Muscle of leg (tissue), 11 donors: ENCODE results near the gene WRAP53. TPM values are rescaled to one million over a fixed set of nuclear protein-coding genes. Genes with fewer than 3 reads are reported as not detected.

ENCODE experiments used
- DNase-seq: peaks from one replicate; pipeline ENCODE4 v3.0.0; 2013
- H3K27ac ChIP-seq: one replicate; pipeline ENCODE4 v1.5.1; 2013; ENCODE audit warnings: mild to moderate bottlenecking, low read length, control low read depth
- H3K27me3 ChIP-seq: one replicate; pipeline ENCODE4 v1.6.1; 2013; ENCODE audit warnings: low read length; ENCODE audit not compliant: control insufficient read depth, insufficient read depth
- H3K36me3 ChIP-seq: one replicate; pipeline ENCODE4 v1.6.1; 2013; ENCODE audit warnings: low read length; ENCODE audit not compliant: control insufficient read depth, insufficient read depth
- H3K4me1 ChIP-seq: one replicate; pipeline ENCODE4 v1.6.1; 2013; ENCODE audit warnings: low read length; ENCODE audit not compliant: control insufficient read depth, insufficient read depth
- H3K4me3 ChIP-seq: one replicate; pipeline ENCODE4 v1.5.1; 2013; ENCODE audit warnings: low read length, control low read depth
- H3K9me3 ChIP-seq: replicated peaks from 2 replicates; pipeline ENCODE4 v1.6.1; 2013; ENCODE audit warnings: low read depth, low read length; ENCODE audit not compliant: control insufficient read depth
- WGBS: methylation state at CpG from one replicate; pipeline ENCODE4 v1.1.5; 2013; ENCODE audit warnings: missing lambda C conversion rate; ENCODE audit not compliant: insufficient coverage; 5-methylcytosine and 5-hydroxymethylcytosine counted together
- polyA plus RNA-seq, 8 donors: library from polyadenylated mRNA; unstranded; fragments of 120-200 nt; gene quantifications; one replicate each; pipeline versions ENCODE4 v1.2.1 to v1.2.3, GENCODE V29; 2013; ENCODE audit warnings: inconsistent platforms in 1 of 8, low replicate concordance in 1 of 8; ENCODE audit not compliant: insufficient read length in 8 of 8, insufficient read depth in 1 of 8
- total RNA-seq: library from RNA; stranded (reverse); fragments of 120-200 nt; gene quantifications from one replicate; pipeline ENCODE4 v1.2.4, GENCODE V29; 2013

Gene WRAP53
- total and polyA plus RNA-seq, 9 donors = 5.9 to 10.0 (median 8.2) TPM

GRCh38 chr17:7740481-7741001, 52.3 kb downstream of the WRAP53 start:
- no peak overlapping the region for H3K4me3 ChIP-seq
- H3K36me3 ChIP-seq = no peaks in the 10 kb centered on the region
- H3K27me3 ChIP-seq = peaks cover 14% of the 10 kb centered on the region
- DNase-seq = no peak
- no peak overlapping the region for H3K27ac ChIP-seq
- H3K9me3 ChIP-seq = no peaks in the 10 kb centered on the region
- WGBS = 73% methylated on average over 37 of the region's 42 CpGs
- H3K4me1 ChIP-seq = no peaks in the 10 kb centered on the region

DNA sequence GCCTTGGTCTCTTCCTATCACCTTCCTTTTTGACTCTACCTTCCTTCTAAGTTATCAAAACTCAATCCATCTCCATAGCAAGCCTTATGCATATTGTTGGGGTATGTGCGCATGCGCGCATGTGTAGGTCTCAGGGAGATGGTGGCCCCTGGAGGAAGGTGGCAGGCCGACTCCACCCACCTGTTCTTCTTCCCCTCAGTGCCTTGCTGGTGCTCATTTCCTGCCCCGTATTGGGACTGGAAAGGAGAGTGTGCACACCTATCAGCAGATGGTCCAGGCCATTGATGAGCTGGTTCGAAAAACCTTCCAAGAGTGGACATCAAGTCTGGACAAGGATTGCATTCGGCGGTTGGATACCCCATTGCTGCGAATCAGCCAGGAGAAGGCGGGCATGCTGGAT, 54.5 kb downstream of the WRAP53 start:
- peaks cover 9% of the 10 kb centered on the region for H3K27me3 ChIP-seq
- H3K27ac ChIP-seq = no peak overlapping the region
- no peak for DNase-seq
- H3K4me1 ChIP-seq = no peaks in the 10 kb centered on the region
- 72% methylated on average over 6 of the region's 10 CpGs for WGBS
- no peak overlapping the region for H3K4me3 ChIP-seq
- no peaks in the 10 kb centered on the region for H3K9me3 ChIP-seq
- no peaks in the 10 kb centered on the region for H3K36me3 ChIP-seq

- H3K4me1 ChIP-seq = no peaks in the 10 kb centered on the region
- H3K9me3 ChIP-seq = no peaks in the 10 kb centered on the region
- H3K4me3 ChIP-seq = no peak overlapping the region
- no peaks in the 10 kb centered on the region for H3K36me3 ChIP-seq
- 57% methylated on average over 6 of the region's 8 CpGs for WGBS
- no peak for DNase-seq
- H3K27ac ChIP-seq = no peak overlapping the region
- peaks cover 11% of the 10 kb centered on the region for H3K27me3 ChIP-seq
These were observed 56.1 kb downstream of the WRAP53 start for GRCh38 chr17:7744416-7744815.

DNA sequence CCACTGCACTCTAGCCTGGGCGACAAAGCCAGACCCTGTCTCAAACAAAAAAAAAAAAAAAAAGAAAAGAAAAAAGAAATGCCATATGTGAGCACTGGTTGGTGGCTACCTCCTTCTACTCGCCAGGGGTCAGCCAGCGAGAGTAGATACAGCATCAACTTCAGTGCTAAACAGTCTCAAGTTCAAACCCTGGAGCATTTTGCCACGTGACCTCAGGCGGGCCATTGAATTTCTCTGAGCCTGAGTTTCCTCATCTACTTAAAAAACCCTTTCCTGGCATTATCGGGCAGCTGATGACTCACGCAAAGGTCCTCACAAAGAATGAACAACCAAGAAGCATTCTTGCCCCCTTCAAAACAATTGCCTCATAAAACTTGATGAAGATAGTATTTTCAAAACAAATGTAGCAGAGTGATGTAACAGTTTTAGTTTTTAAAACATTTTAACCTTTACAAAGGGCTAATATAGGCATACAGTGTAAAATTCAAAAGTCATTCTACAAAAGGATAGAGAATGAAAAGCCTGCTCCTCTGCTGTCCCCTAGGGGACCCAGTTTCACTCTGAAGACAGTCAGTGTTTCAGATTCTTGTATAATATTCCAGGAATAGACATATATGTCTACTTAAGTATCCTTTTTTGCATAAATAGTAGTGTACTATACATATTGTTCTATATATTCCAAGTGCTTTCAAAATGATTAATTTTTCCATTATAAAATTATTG, 57.6 kb downstream of the WRAP53 start:
- H3K9me3 ChIP-seq = no peaks in the 10 kb centered on the region
- H3K4me1 ChIP-seq = no peaks in the 10 kb centered on the region
- WGBS = 86% methylated on average over 4 of the region's 7 CpGs
- no peaks in the 10 kb centered on the region for H3K36me3 ChIP-seq
- peaks cover 2% of the 10 kb centered on the region for H3K27me3 ChIP-seq
- peak; percentile 26 for DNase-seq
- H3K4me3 ChIP-seq = no peak overlapping the region
- H3K27ac ChIP-seq = peak overlapping the region; percentile 32

DNA sequence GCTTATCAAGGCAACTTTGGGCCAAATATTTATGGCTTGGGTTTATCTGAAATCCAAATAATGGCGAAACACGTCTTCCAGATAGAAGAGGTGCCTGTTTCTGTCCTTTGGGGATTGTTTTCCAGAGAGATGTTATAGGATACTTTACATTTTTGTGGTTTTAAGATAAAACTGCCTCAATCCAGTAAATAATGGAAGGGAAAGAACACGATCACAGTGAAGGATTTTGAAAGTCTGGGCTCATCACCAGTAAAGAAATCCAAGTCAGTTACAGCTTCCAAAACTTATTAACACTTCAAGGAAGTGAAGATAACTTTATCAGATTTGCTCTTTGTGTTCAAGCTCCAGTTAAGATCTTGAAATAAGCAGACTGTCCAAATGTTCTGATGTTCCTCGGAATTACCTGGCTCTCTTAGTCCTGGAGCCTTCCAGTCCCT, 59.4 kb downstream of the WRAP53 start:
- H3K27ac ChIP-seq = no peak overlapping the region
- no peak overlapping the region for H3K4me3 ChIP-seq
- DNase-seq = peak; percentile 49
- WGBS = 50% methylated on average over 1 of the region's 4 CpGs
- no peaks in the 10 kb centered on the region for H3K4me1 ChIP-seq
- no peaks in the 10 kb centered on the region for H3K36me3 ChIP-seq
- no peaks in the 10 kb centered on the region for H3K9me3 ChIP-seq
- peaks cover 2% of the 10 kb centered on the region for H3K27me3 ChIP-seq

GRCh38 chr17:7748076-7748775, 59.9 kb downstream of the WRAP53 start:
- peak; percentile 46 for DNase-seq
- H3K27me3 ChIP-seq = peaks cover 2% of the 10 kb centered on the region
- 44% methylated on average over 2 of the region's 10 CpGs for WGBS
- H3K9me3 ChIP-seq = no peaks in the 10 kb centered on the region
- H3K36me3 ChIP-seq = no peaks in the 10 kb centered on the region
- H3K4me3 ChIP-seq = no peak overlapping the region
- H3K27ac ChIP-seq = no peak overlapping the region
- H3K4me1 ChIP-seq = no peaks in the 10 kb centered on the region

- Histone ChIP-seq H3K9me3 (no peaks in the 10 kb centered on the region), H3K36me3 (no peaks in the 10 kb centered on the region), H3K4me1 (peaks cover 3% of the 10 kb centered on the region), H3K4me3 (no peak overlapping the region), H3K27me3 (peaks cover 2% of the 10 kb centered on the region), H3K27ac (no peak overlapping the region)
- WGBS = no CpG with 5 or more reads among the region's 4 CpGs
- DNase-seq = no peak
These were observed 62.1 kb downstream of the WRAP53 start for GRCh38 chr17:7750321-7750821.

Other genes with a start within 250 kb of the WRAP53 start
- 1.6 TPM for gene FGF11, start 249.0 kb upstream of the WRAP53 start, total RNA-seq
- gene FGF11, start 249.0 kb upstream of the WRAP53 start, polyA plus RNA-seq = 1 to 10 TPM; 1.0 to 4.8 (median 2.1) TPM
- gene CHRNB1, start 243.4 kb upstream of the WRAP53 start, total RNA-seq = 52.8 TPM
- gene CHRNB1, start 243.4 kb upstream of the WRAP53 start, polyA plus RNA-seq = 10 to 100 TPM; 58.0 to 80.8 (median 70.9) TPM
- gene ZBTB4, start 208.8 kb upstream of the WRAP53 start, total RNA-seq = 14.1 TPM
- 10 to 100 TPM; 20.1 to 31.6 (median 24.5) TPM for gene ZBTB4, start 208.8 kb upstream of the WRAP53 start, polyA plus RNA-seq
- not detected for gene SLC35G6, start 207.0 kb upstream of the WRAP53 start, total RNA-seq
- gene SLC35G6, start 207.0 kb upstream of the WRAP53 start, polyA plus RNA-seq = under 1 TPM in 6 of 8 donors, not detected in 2; 0.09 to 0.27 (median 0.18) TPM
- 30.9 TPM for gene POLR2A, start 204.1 kb upstream of the WRAP53 start, total RNA-seq
- 10 to 100 TPM; 42.0 to 81.0 (median 60.8) TPM for gene POLR2A, start 204.1 kb upstream of the WRAP53 start, polyA plus RNA-seq
- 13.2 TPM for gene TNFSF12, start 139.4 kb upstream of the WRAP53 start, total RNA-seq
- gene TNFSF12, start 139.4 kb upstream of the WRAP53 start, polyA plus RNA-seq = 10 to 100 TPM; 22.2 to 35.9 (median 28.2) TPM
- gene TNFSF13, start 129.7 kb upstream of the WRAP53 start, total RNA-seq = 2.2 TPM
- 1 to 10 TPM; 3.5 to 5.9 (median 4.3) TPM for gene TNFSF13, start 129.7 kb upstream of the WRAP53 start, polyA plus RNA-seq
- gene SENP3, start 126.6 kb upstream of the WRAP53 start, total RNA-seq = 34.5 TPM
- 10 to 100 TPM; 33.8 to 43.6 (median 41.7) TPM for gene SENP3, start 126.6 kb upstream of the WRAP53 start, polyA plus RNA-seq
- gene CD68, start 108.8 kb upstream of the WRAP53 start, total RNA-seq = 15.7 TPM
- 10 to 100 TPM; 20.2 to 56.6 (median 38.8) TPM for gene CD68, start 108.8 kb upstream of the WRAP53 start, polyA plus RNA-seq
- 34.4 TPM for gene MPDU1, start 104.6 kb upstream of the WRAP53 start, total RNA-seq
- 10 to 100 TPM; 43.2 to 63.6 (median 50.2) TPM for gene MPDU1, start 104.6 kb upstream of the WRAP53 start, polyA plus RNA-seq
- gene SOX15, start 98.4 kb upstream of the WRAP53 start, total RNA-seq = 1.4 TPM
- gene SOX15, start 98.4 kb upstream of the WRAP53 start, polyA plus RNA-seq = 1 to 10 TPM; 1.6 to 4.1 (median 2.0) TPM
- 35.1 TPM for gene FXR2, start 73.6 kb upstream of the WRAP53 start, total RNA-seq
- gene FXR2, start 73.6 kb upstream of the WRAP53 start, polyA plus RNA-seq = 10 to 100 TPM; 31.4 to 37.2 (median 34.9) TPM
- 72.1 TPM for gene SAT2, start 60.7 kb upstream of the WRAP53 start, total RNA-seq
- 10 to 100 TPM; 61.5 to 82.1 (median 69.9) TPM for gene SAT2, start 60.7 kb upstream of the WRAP53 start, polyA plus RNA-seq
- gene SHBG, start 58.3 kb upstream of the WRAP53 start, total RNA-seq = 0.58 TPM
- 1 to 10 TPM in 5 of 8 donors, under 1 TPM in 3; 0.63 to 1.5 (median 1.1) TPM for gene SHBG, start 58.3 kb upstream of the WRAP53 start, polyA plus RNA-seq
- 2.7 TPM for gene ATP1B2, start 37.6 kb upstream of the WRAP53 start, total RNA-seq
- gene ATP1B2, start 37.6 kb upstream of the WRAP53 start, polyA plus RNA-seq = 10 to 100 TPM; 12.4 to 27.3 (median 23.4) TPM
- gene TP53, start 987 bp upstream of the WRAP53 start, total RNA-seq = 17.9 TPM
- 10 to 100 TPM; 33.8 to 51.8 (median 40.9) TPM for gene TP53, start 987 bp upstream of the WRAP53 start, polyA plus RNA-seq
- gene EFNB3, start 16.7 kb downstream of the WRAP53 start, total RNA-seq = 3.6 TPM
- gene EFNB3, start 16.7 kb downstream of the WRAP53 start, polyA plus RNA-seq = 10 to 100 TPM in 1 of 8 donors, 1 to 10 TPM in 7; 4.0 to 11.6 (median 7.0) TPM
- 4.6 TPM for gene DNAH2, start 29.3 kb downstream of the WRAP53 start, total RNA-seq
- 10 to 100 TPM in 2 of 8 donors, 1 to 10 TPM in 6; 3.9 to 18.3 (median 6.2) TPM for gene DNAH2, start 29.3 kb downstream of the WRAP53 start, polyA plus RNA-seq
- 5.4 TPM for gene KDM6B, start 145.7 kb downstream of the WRAP53 start, total RNA-seq
- 10 to 100 TPM; 10.9 to 20.1 (median 15.9) TPM for gene KDM6B, start 145.7 kb downstream of the WRAP53 start, polyA plus RNA-seq
- 18.4 TPM for gene TMEM88, start 166.6 kb downstream of the WRAP53 start, total RNA-seq
- gene TMEM88, start 166.6 kb downstream of the WRAP53 start, polyA plus RNA-seq = 10 to 100 TPM; 22.4 to 30.3 (median 27.9) TPM
- gene NAA38, start 169.1 kb downstream of the WRAP53 start, total RNA-seq = 97.7 TPM
- 10 to 100 TPM; 44.6 to 65.7 (median 54.2) TPM for gene NAA38, start 169.1 kb downstream of the WRAP53 start, polyA plus RNA-seq
- 5.9 TPM for gene CYB5D1, start 169.5 kb downstream of the WRAP53 start, total RNA-seq
- 1 to 10 TPM; 6.5 to 9.3 (median 7.4) TPM for gene CYB5D1, start 169.5 kb downstream of the WRAP53 start, polyA plus RNA-seq
- 47.6 TPM for gene CHD3, start 200.3 kb downstream of the WRAP53 start, total RNA-seq
- gene CHD3, start 200.3 kb downstream of the WRAP53 start, polyA plus RNA-seq = 100 to 1,000 TPM in 1 of 8 donors, 10 to 100 TPM in 7; 54.6 to 124 (median 78.2) TPM
- 3.0 TPM for gene RNF227, start 227.8 kb downstream of the WRAP53 start, total RNA-seq
- gene RNF227, start 227.8 kb downstream of the WRAP53 start, polyA plus RNA-seq = 1 to 10 TPM; 2.5 to 4.1 (median 3.0) TPM
- gene KCNAB3, start 241.4 kb downstream of the WRAP53 start, total RNA-seq = 2.4 TPM
- gene KCNAB3, start 241.4 kb downstream of the WRAP53 start, polyA plus RNA-seq = 1 to 10 TPM; 3.5 to 9.5 (median 5.2) TPM
- gene TRAPPC1, start 243.5 kb downstream of the WRAP53 start, total RNA-seq = 14.3 TPM
- 100 to 1,000 TPM in 4 of 8 donors, 10 to 100 TPM in 4; 83.3 to 107 (median 101) TPM for gene TRAPPC1, start 243.5 kb downstream of the WRAP53 start, polyA plus RNA-seq
- 15.8 TPM for gene CNTROB, start 243.7 kb downstream of the WRAP53 start, total RNA-seq
- 10 to 100 TPM; 29.5 to 41.0 (median 35.2) TPM for gene CNTROB, start 243.7 kb downstream of the WRAP53 start, polyA plus RNA-seq